ENCODE results near the gene LRRC28.

The LRRC28 gene

GRCh38 chr15:99416191-99417188, 165.2 kb downstream of the LRRC28 start:
- DNase-seq (ENCODE audit: low read depth) = no peak

DNA sequence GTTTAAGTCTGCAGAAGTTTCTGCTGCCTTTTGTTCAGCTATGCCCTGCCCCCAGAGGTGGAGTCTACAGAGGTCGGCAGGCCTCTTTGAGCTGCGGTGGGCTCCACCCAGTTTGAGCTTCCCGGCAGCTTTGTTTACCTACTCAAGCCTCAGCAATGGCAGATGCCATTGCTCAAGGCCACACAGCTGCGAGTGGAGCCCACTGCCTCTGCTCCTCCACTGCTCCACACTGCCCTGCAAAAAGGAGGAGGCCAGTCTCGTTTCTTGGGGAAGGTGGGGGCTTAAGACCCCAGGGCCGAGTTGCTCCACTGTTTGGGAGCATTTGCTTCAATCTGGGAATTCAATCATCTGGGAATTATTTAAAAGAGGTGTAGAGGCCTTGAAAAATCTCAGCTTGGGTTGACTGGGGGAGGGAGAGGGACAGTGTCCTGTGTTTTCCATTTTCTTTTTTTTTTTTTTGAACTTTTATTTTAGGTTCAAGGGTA, 169.9 kb downstream of the LRRC28 start:
- no peak for DNase-seq (ENCODE audit: low read depth)

DNA sequence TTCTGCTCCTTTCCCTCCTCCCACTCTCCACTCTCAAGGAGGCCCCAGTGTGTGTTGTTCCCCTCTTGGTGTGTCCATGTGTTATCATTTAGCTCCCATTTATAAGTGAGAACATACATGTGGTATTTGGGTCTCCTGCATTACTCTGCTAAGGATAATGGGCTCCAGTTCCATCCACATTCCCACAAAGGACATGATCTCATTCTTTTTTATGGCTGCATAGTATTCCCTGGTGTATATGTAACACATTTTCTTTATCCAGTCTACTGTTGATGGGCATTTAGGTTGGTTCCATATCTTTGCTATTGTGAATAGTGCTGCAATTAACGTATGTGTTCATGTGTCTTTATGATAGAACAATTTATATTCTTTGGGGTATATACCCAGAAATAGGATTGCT, 170.5 kb downstream of the LRRC28 start:
- DNase-seq (ENCODE audit: low read depth) = no peak

GRCh38 chr15:99423186-99424130, 172.2 kb downstream of the LRRC28 start:
- no peak for DNase-seq (ENCODE audit: low read depth)

GRCh38 chr15:99424131-99424571, 172.9 kb downstream of the LRRC28 start:
- no peak for DNase-seq (ENCODE audit: low read depth)

- peak; percentile 25 for DNase-seq (ENCODE audit: low read depth)
Measured at GRCh38 chr15:99424978-99425656, 173.8 kb downstream of the LRRC28 start.

DNA sequence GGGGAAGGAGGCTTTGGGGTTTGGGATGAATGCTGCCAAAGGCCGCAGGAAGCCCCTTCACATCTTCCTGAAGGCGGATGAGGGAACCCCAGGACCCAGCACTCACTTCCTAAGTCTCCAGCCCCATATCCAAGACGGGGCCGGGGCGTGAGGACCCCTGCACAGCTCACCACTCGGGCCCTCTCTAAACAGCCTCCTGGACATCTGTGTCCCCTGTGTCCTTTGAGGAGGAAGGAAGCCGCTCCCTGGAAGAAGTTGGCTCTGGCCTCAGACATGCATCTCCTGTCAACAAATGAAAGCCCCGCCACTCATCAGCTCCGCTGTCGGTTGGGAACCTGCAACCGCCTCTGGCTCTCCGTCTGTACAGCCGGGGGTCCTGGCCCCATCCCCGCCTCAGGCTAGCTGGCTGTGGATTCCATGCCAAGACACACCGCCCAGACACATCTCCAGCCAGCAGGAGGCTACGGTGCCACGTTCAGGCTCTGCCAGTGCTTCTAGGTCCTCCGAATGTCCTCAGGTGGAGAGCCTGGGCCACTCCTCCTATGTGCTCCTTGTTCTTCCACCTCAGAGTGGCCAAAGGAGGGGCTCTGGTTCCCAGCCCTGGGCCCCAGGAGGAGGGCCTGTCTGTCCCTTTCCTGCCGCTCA, 174.5 kb downstream of the LRRC28 start:
- DNase-seq (ENCODE audit: low read depth) = no peak

DNA sequence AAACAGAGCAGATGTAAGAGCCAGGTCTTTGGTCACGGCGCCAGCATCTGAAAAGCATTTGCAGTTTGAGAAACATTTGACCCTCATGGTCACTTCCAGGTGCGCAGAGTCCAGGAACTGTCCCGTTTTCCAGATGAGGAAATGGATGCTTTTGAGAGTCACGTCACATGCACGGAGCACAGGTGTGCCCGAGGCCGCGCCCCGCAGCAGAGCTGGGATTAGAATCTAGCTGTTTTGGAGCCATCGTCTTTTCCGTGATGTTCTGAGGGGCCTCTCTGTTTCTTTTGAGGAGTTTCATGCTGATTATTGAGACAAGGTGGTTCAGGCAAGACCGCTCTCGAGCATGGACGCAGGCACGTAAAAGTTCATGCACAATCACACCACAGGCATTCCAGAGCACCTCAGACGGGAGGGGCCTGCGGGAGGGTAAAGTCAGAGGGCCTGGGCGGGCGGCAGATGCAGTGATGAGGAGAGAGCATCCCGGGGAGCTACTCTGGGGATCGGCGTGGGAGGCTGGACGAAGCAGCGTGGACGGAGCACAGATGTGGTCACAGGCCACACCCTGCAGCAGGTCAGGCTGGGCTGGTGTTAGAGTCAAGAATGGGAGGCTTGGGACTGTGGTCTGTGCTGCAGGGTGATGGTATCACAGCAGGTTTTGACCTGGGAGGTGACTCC, 175.3 kb downstream of the LRRC28 start:
- DNase-seq (ENCODE audit: low read depth) = no peak

GRCh38 chr15:99427210-99427609, 175.9 kb downstream of the LRRC28 start:
- DNase-seq (ENCODE audit: low read depth) = no peak

- no peak for DNase-seq (ENCODE audit: low read depth)
Measured at GRCh38 chr15:99427668-99428361, 176.5 kb downstream of the LRRC28 start.

DNA sequence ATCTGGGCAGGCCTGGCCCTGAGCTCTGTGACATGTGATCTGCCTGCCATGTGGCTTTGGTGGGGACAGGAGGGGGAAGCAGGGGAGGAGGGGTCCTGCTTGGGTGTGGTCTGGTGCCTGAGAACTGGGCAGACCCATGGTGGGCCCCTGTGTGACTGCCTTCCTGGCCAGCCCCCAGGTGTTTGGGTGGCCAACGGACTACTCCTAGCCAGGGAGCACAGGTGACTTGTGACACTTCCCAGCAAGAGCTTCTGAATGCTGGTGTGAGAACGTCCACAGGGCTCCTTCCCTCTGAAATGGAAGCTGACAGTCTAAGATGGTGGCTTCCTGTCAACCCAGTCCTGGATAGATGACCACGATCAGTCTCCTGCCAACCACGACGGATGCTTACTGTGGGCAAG, 178.4 kb downstream of the LRRC28 start:
- DNase-seq (ENCODE audit: low read depth) = no peak

- DNase-seq (ENCODE audit: low read depth) = no peak
Measured at GRCh38 chr15:99430881-99431401, 179.7 kb downstream of the LRRC28 start.

GRCh38 chr15:99431661-99432091, 180.4 kb downstream of the LRRC28 start:
- DNase-seq (ENCODE audit: low read depth) = no peak

GRCh38 chr15:99432271-99433025, 181.2 kb downstream of the LRRC28 start:
- DNase-seq (ENCODE audit: low read depth) = no peak

DNA sequence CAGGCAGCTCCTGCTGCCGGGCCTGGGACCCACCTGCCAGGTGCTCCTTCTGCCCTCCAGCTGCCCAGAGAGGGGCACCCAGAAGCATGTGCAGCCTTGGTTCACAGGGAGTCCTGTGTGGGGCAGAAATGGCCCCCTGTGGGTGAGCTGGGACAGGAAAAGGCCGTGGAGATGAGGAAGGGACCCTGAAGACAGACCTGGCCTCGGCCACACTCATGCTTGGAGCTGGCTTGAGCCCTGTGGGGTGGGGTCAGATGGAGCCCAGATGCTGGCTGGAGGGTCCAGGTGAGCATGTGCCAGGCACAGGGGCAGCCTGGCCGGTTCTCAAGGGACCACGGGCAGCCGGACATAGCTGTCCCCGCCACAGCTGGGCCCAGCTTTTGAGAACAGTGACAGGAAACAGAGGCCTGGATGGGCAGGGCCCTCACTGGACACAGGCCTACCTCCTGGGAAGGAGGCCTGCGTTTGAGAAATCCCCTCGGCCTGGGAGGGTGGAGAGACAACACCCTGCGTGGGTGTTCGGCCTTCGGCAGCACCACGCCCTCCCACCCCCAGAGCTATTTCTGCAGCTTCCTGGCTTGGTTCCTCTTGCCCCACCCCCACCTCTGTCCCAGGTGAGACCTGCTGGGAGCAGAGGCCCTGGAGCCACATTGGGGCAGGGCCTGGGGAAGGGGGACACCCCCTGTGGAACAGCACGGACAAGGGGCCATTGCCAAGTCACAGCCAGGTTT, 181.9 kb downstream of the LRRC28 start:
- DNase-seq (ENCODE audit: low read depth) = no peak

DNA sequence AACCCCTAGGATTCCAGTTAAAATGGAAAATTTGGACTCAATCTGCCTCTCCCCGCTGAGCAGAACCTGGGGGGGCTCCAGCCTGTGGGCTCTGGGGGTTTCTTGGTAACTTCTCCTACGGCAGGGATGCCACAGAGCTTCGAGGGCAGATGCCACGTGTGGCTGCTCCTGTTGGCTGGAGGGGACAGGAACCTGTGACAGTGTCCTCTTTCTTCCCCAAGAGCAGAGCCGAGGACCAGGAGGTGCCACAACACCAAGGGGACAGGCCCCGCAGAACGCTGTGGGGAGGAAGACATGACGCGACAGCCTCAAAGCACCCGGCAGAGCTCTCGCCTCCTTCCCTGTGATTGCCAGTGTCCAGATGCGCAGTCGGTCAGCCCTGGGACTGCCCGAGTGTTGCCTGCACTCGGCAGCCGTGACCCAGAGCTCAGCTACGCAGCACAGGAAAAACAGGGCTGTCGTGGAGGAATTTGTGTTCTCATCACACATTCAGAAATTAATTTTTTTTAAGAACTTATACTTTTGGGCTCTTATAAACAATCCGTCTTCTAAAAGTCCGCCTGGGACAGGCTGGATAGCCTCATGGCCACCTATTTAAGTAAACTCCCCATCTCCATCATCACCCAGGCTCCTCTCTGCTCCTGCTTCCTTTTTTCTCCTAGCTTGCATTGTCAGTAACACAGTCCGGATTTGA, 182.6 kb downstream of the LRRC28 start:
- DNase-seq (ENCODE audit: low read depth) = no peak

DNA sequence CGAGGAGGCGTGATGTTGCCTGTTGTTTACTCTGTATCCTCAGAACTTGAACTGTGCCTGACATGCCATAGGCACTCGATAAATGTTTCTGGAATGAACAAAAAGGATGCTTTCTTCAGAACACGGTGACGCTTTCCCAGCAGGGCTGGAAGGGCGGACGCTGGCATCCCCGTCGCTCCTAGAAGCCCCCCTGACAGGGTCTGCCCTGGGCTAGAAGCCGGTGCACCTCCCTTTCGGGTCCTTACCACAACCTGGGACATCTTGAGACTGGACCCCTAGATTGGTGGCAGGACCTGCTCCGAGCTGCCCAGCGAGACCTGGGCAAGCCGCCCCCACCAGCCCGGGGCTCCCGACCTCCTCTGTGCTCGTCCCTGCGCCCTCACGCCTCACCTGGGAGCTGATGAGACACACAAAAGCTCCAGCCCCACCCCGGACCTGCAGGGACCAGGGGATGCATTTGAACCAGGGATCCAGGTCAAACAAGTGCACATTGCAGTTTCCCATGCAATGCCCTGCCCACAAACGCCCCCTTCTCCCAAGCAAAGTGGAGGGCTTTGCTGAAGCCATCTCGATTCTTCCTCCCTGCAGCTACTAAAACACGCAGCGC, 183.3 kb downstream of the LRRC28 start:
- DNase-seq (ENCODE audit: low read depth) = no peak
